Kidney capillary endothelial cell (primary cell): ENCODE data around the gene ACAN.

Source experiments
- DNase-seq: peaks from one replicate; pipeline ENCODE4 v3.0.0-alpha.2; 2018; ENCODE audit warnings: low spot score

The ACAN gene

GRCh38 chr15:88802250-88802990 is 816 bp upstream of the ACAN start:
- DNase-seq = no peak

GRCh38 chr15:88802991-88803240 is 320 bp upstream of the ACAN start:
- no peak for DNase-seq

- DNase-seq = no peak
Observed at GRCh38 chr15:88803920-88804247, 648 bp downstream of the ACAN start.

- DNase-seq = no peak
Observed at GRCh38 chr15:88804257-88804656, 1.0 kb downstream of the ACAN start.

GRCh38 chr15:88805031-88805780 is 2.0 kb downstream of the ACAN start:
- no peak for DNase-seq

- DNase-seq = no peak
Observed at GRCh38 chr15:88810446-88810845, 7.2 kb downstream of the ACAN start.

GRCh38 chr15:88812133-88812532 is 8.9 kb downstream of the ACAN start:
- DNase-seq = no peak

- no peak for DNase-seq
Observed at GRCh38 chr15:88813960-88814359, 10.7 kb downstream of the ACAN start.

- DNase-seq = no peak
Observed at GRCh38 chr15:88814393-88814792, 11.2 kb downstream of the ACAN start.

GRCh38 chr15:88818920-88819319 is 15.7 kb downstream of the ACAN start:
- no peak for DNase-seq

- DNase-seq = no peak
Observed at GRCh38 chr15:88821993-88822392, 18.8 kb downstream of the ACAN start.

GRCh38 chr15:88828791-88829190 is 25.6 kb downstream of the ACAN start:
- no peak for DNase-seq

- DNase-seq = no peak
Observed at GRCh38 chr15:88830016-88830415, 26.8 kb downstream of the ACAN start.

GRCh38 chr15:88832820-88833730 is 29.8 kb downstream of the ACAN start:
- no peak for DNase-seq

- no peak for DNase-seq
Observed at GRCh38 chr15:88833731-88834100, 30.5 kb downstream of the ACAN start.

GRCh38 chr15:88834211-88834812 is 31.1 kb downstream of the ACAN start:
- DNase-seq = peak; percentile 16

GRCh38 chr15:88835119-88835518 is 31.9 kb downstream of the ACAN start:
- DNase-seq = no peak

GRCh38 chr15:88835646-88836045 is 32.4 kb downstream of the ACAN start:
- DNase-seq = peak; percentile 11

- no peak for DNase-seq
Observed at GRCh38 chr15:88838667-88839066, 35.4 kb downstream of the ACAN start.

- DNase-seq = no peak
Observed at GRCh38 chr15:88839146-88839545, 35.9 kb downstream of the ACAN start.

GRCh38 chr15:88839961-88840360 is 36.7 kb downstream of the ACAN start:
- DNase-seq = no peak

GRCh38 chr15:88841236-88841635 is 38.0 kb downstream of the ACAN start:
- DNase-seq = no peak

- DNase-seq = no peak
Observed at GRCh38 chr15:88842156-88842555, 38.9 kb downstream of the ACAN start.
